ENCODE results near the gene SNTA1. TPM values are rescaled to one million over a fixed set of nuclear protein-coding genes. Genes with fewer than 3 reads are reported as not detected.

The SNTA1 gene
- total and polyA plus RNA-seq, 9 of the 15 experiments (the other 6 are each of a cell fraction or from before 2014, with no cell fraction given), result 1.2 to 40.8 (median 20.3) TPM

DNA sequence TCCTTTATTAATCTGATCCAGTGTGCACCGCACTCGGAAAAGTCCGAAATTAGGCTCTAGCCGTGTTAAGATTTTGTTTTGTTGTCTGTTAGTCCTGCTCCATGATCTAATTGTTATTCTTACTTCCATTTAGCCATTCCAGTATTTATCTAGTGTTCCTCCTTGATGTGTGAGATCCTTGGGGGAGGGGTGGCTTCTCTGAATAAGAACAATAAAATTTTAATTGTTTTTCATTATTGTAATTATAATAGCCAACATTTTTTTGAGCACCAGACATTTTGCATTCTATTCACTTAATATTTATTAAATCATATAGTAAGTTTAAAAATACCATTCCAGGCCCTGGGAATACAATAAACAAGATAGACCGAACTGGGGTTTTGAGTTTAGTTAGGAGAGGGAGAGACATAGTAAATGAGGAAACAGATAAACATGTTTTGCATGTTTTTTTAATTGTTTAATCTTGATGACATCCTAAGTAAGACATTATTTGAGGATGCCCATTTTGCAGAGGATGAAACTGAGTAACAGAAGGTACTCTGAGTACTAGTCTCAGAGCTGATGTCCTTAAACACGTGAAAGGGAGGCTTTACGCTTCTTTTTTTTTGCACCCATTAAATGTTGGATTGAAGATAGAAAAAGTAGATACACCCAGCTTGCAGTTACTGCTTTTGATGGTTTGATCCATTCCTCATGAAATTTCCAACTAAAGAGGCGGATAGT, 47.5 kb upstream of the SNTA1 start (continued):
- no peak for TF ChIP-seq FOXA1 (IDR thresholded peaks at IDR 0.05; ENCODE audit: borderline replicate concordance)
- TF ChIP-seq TAF9B (IDR thresholded peaks at IDR 0.05; ENCODE audit: partially characterized antibody), result no peak
- TF ChIP-seq ZMIZ1 (IDR thresholded peaks at IDR 0.05; ENCODE audit: low read depth in 2 of 2, low read length in 2 of 2), result no peak
- TF ChIP-seq, protein P1, sequence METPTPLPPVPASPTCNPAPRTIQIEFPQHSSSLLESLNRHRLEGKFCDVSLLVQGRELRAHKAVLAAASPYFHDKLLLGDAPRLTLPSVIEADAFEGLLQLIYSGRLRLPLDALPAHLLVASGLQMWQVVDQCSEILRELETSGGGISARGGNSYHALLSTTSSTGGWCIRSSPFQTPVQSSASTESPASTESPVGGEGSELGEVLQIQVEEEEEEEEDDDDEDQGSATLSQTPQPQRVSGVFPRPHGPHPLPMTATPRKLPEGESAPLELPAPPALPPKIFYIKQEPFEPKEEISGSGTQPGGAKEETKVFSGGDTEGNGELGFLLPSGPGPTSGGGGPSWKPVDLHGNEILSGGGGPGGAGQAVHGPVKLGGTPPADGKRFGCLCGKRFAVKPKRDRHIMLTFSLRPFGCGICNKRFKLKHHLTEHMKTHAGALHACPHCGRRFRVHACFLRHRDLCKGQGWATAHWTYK (CRISPR knock-in tag; IDR thresholded peaks at IDR 0.05), result no peak
- TF ChIP-seq ZNF398 (CRISPR knock-in tag; IDR thresholded peaks at IDR 0.05), result no peak
- no peak for TF ChIP-seq TCF7 (IDR thresholded peaks at IDR 0.05; ENCODE audit: borderline replicate concordance)
- no peak for TF ChIP-seq MTA1 (IDR thresholded peaks at IDR 0.05; ENCODE audit: borderline replicate concordance)
- peak; percentile 29 to 47; a peak in 2 of 4 replicates for TF ChIP-seq KDM1A (IDR thresholded peaks at IDR 0.05)
- TF ChIP-seq LEF1 (IDR thresholded peaks at IDR 0.05), result no peak
- TF ChIP-seq PATZ1 (CRISPR knock-in tag; IDR thresholded peaks at IDR 0.05; ENCODE audit: borderline replicate concordance), result no peak
- TF ChIP-seq SMARCE1 (IDR thresholded peaks at IDR 0.05), result no peak
- TF ChIP-seq RBM25 (IDR thresholded peaks at IDR 0.05; ENCODE audit: low read depth, low read length, severe bottlenecking), result peak; percentile 97
- TF ChIP-seq ZFP30 (CRISPR knock-in tag; IDR thresholded peaks at IDR 0.05; ENCODE audit: borderline replicate concordance), result no peak
- no peak for TF ChIP-seq SRSF3 (IDR thresholded peaks at IDR 0.05; ENCODE audit: insufficient read depth, low read length)
- no peak for TF ChIP-seq IFI16 (CRISPR knock-in tag; IDR thresholded peaks at IDR 0.05)
- no peak for TF ChIP-seq TEAD4 (IDR thresholded peaks at IDR 0.05; ENCODE audit: low read length)
- TF ChIP-seq TEAD4 (CRISPR knock-in tag; IDR thresholded peaks at IDR 0.05; ENCODE audit: borderline replicate concordance), result no peak
- no peak for TF ChIP-seq CTBP1 (IDR thresholded peaks at IDR 0.05; ENCODE audit: borderline replicate concordance)
- peak; percentile 53; the same call in 1 of the 2 replicates for TF ChIP-seq ADNP (tag; IDR thresholded peaks at IDR 0.05)
- no peak for TF ChIP-seq ZNF778 (CRISPR knock-in tag; IDR thresholded peaks at IDR 0.05)
